Neural progenitor cell (in vitro differentiated cells): Measurements from ENCODE around the gene SGCD. TPM values are rescaled to one million over a fixed set of nuclear protein-coding genes. Genes with fewer than 3 reads are reported as not detected.
A peak's percentile ranks its signal among the peaks of the same experiment; 100 is the strongest.

Source experiments
- DNase-seq: peaks from one replicate; pipeline ENCODE4 v3.0.0-alpha.2; 2016; ENCODE audit warnings: low spot score
- H2AFZ ChIP-seq: fragments of 200-600 bp; sonication (generic); replicated peaks from 2 replicates; pipeline ENCODE4 v1.6.1; 2016; ENCODE audit warnings: antibody characterized with exemption
- H3F3A ChIP-seq: fragments of 200-600 bp; sonication (generic); 2 replicates; pipeline ENCODE4 v1.6.1; 2016; ENCODE audit warnings: antibody characterized with exemption, low read depth
- H3K27ac ChIP-seq: fragments of 200-600 bp; sonication (generic); 2 replicates; pipeline ENCODE4 v1.5.1; 2016; ENCODE audit warnings: mild to moderate bottlenecking
- H3K27me3 ChIP-seq: fragments of 200-600 bp; sonication (generic); 2 replicates; pipeline ENCODE4 v1.6.1; 2016; ENCODE audit warnings: mild to moderate bottlenecking, moderate library complexity
- H3K36me3 ChIP-seq: fragments of 200-600 bp; sonication (generic); 2 replicates; pipeline ENCODE4 v1.5.1; 2016
- H3K4me1 ChIP-seq: fragments of 200-600 bp; sonication (generic); 2 replicates; pipeline ENCODE4 v1.6.1; 2016; ENCODE audit warnings: mixed run types
- H3K4me2 ChIP-seq: fragments of 200-600 bp; sonication (generic); 2 replicates; pipeline ENCODE4 v1.6.1; 2016
- H3K4me3 ChIP-seq: fragments of 200-600 bp; sonication (generic); 2 replicates; pipeline ENCODE4 v1.5.1; 2016
- H3K79me2 ChIP-seq: fragments of 200-600 bp; sonication (generic); 2 replicates; pipeline ENCODE4 v1.6.1; 2016; ENCODE audit warnings: low read depth
- H3K9ac ChIP-seq: fragments of 200-600 bp; sonication (generic); 2 replicates; pipeline ENCODE4 v1.6.1; 2016
- H3K9me3 ChIP-seq: fragments of 200-600 bp; sonication (generic); 2 replicates; pipeline ENCODE4 v1.5.1; 2016; ENCODE audit warnings: low read depth
- H4K20me1 ChIP-seq: fragments of 200-600 bp; sonication (generic); 2 replicates; pipeline ENCODE4 v1.6.1; 2016; ENCODE audit warnings: low read depth
- H3K27ac Mint-ChIP-seq: 3 replicates; pipeline ENCODE4 v1.8.0; 2021; ENCODE audit warnings: mixed read lengths
- H3K27me3 Mint-ChIP-seq: 2 replicates; pipeline ENCODE4 v1.8.0; 2022; ENCODE audit warnings: low read depth, mild to moderate bottlenecking, inconsistent platforms, moderate library complexity, mixed read lengths; ENCODE audit not compliant: insufficient read depth
- H3K36me3 Mint-ChIP-seq: 3 replicates; pipeline ENCODE4 v1.8.0; 2021; ENCODE audit warnings: mixed read lengths
- H3K4me1 Mint-ChIP-seq: 3 replicates; pipeline ENCODE4 v1.8.0; 2021; ENCODE audit warnings: mixed read lengths
- H3K4me3 Mint-ChIP-seq: 3 replicates; pipeline ENCODE4 v1.8.0; 2021; ENCODE audit warnings: mild to moderate bottlenecking, moderate library complexity, mixed read lengths
- H3K9me3 Mint-ChIP-seq: 3 replicates; pipeline ENCODE4 v1.8.0; 2020; ENCODE audit warnings: mixed read lengths
- CTCF ChIP-seq: fragments of 200-600 bp; sonication (generic); IDR thresholded peaks from 2 replicates; pipeline ENCODE4 v1.5.1; 2017; ENCODE audit warnings: antibody characterized with exemption, mild to moderate bottlenecking
- EZH2 ChIP-seq: fragments of 200-600 bp; sonication (generic); IDR thresholded peaks from 2 replicates; pipeline ENCODE4 v1.6.1; 2017; ENCODE audit warnings: antibody characterized with exemption, mild to moderate bottlenecking, moderate library complexity
- EZH2phosphoT487 ChIP-seq: fragments of 200-600 bp; sonication (generic); IDR thresholded peaks from 2 replicates; pipeline ENCODE4 v1.6.1; 2017; ENCODE audit warnings: antibody characterized with exemption
- total RNA-seq: library from RNA; depleted of rRNA; stranded (reverse); fragments of >200 nt; gene quantifications from 2 replicates; pipeline ENCODE4 v1.2.3, GENCODE V29; 2015; ENCODE audit warnings: low replicate concordance

SGCD gene
- total RNA-seq, 1 donor from 2014 or later: not detected

DNA sequence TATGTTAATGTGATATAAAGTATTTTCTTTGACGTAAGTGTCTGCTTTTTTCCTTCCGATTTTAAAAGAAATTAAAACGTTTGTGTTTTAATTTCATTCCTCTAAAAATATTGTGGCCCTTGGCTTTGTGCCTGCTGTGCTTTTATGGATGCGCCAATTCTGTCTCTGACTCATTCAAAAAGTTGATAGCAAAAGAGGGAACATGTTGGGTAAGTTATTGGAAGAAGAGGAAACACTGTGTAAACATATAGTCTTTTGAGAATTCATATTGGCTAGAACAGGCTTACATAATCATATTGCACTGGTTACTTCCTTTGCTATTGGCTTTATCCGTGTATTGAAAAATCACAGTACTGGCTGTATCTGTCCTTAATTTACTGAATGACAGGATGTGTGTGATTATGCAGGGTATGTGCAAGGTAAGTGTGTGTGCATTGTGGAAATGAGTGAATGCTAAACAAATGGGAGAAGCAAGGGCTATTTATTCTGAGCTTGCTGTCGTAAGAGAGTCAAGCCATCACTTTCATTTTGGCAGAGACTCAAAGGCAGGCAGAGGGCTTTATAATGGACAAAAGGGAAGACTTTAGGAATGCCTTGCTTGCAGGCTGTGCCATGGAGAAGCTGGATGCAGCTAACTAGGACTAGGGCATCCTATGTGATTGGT lies 67.8 kb downstream of the SGCD start:
- Histone ChIP-seq H4K20me1 (no peaks in the 10 kb centered on the region), H3K27me3 (no peaks in the 10 kb centered on the region), H3K9ac (no peak overlapping the region), H3K4me3 (no peak overlapping the region), H3K9me3 (no peaks in the 10 kb centered on the region), H3K79me2 (no peaks in the 10 kb centered on the region), H3F3A (no peaks in the 10 kb centered on the region), H3K4me2 (no peak overlapping the region), H2AFZ (no peak overlapping the region), H3K27ac (no peak overlapping the region), H3K36me3 (no peaks in the 10 kb centered on the region), H3K4me1 (no peaks in the 10 kb centered on the region)
- H3K36me3 Mint-ChIP-seq: no peaks in the 10 kb centered on the region
- peaks cover 2% of the 10 kb centered on the region for H3K9me3 Mint-ChIP-seq
- H3K27me3 Mint-ChIP-seq: no peaks in the 10 kb centered on the region
- H3K4me1 Mint-ChIP-seq: no peaks in the 10 kb centered on the region
- no peak overlapping the region for H3K27ac Mint-ChIP-seq
- TF ChIP-seq EZH2: no peak
- no peak for TF ChIP-seq EZH2phosphoT487
- no peak for TF ChIP-seq CTCF
- H3K4me3 Mint-ChIP-seq: no peak overlapping the region
- DNase-seq: peak; percentile 18

DNA sequence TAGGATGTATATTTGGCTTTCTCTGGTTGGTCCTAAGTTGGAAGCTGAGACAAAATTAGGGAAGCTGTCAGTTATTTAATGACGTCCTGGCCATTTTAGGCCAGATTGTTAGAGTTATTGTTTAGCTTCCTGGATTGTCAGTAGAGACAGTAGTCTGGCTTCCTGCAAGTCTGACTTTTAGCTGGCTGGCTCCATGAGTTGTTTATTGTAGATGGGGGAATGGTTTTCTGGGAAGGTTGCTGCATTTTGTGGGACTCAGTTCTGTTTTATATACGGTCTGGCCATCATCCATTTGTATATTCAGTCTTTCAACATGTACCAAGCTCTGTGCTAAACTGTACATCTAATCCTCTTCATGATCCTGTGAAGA lies 68.3 kb downstream of the SGCD start:
- no peak overlapping the region for H3K4me2 ChIP-seq
- no peaks in the 10 kb centered on the region for H3K9me3 ChIP-seq

DNA sequence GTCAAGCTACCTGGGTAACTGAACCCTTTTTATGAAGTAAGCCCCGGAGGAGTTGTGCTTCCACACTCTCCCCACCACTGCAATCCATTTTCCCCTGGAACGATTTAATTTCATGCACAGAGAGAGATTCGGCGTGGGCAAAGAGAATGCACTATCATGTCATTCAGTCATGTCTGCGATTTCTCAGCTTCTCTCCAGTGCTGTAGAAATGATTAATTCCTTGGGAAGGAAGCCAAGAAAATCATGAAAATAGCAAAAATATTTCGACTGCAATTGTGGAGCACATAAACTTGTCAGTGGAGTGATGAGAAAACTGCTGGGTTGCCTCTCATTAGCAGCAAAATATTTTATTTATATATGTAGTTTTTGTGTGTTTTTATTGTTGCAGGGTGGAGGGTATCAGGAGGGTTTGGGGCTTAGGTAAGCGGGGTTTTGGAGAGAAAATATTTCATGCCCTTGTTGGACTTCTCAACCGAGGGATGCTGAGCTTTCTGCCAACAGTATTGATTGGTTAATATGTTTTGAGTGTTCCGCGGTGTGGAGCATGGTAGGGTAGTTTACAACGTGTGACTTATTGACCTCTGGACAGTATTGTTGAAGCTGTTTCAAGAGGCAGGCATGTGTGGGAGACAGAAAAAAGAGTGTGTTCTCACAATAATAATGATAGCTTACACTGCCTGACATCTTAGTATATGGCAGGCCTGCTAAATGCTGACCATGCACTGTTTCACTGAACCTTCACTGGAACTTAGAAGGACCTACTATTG lies 69.3 kb downstream of the SGCD start:
- Mint-ChIP-seq H3K4me1 (no peaks in the 10 kb centered on the region), H3K36me3 (no peaks in the 10 kb centered on the region), H3K4me3 (no peak overlapping the region), H3K27ac (no peak overlapping the region), H3K27me3 (no peaks in the 10 kb centered on the region), H3K9me3 (peaks cover 2% of the 10 kb centered on the region)
- Histone ChIP-seq H3K27me3 (no peaks in the 10 kb centered on the region), H3K4me3 (no peak overlapping the region), H3F3A (no peaks in the 10 kb centered on the region), H3K27ac (no peak overlapping the region), H2AFZ (no peak overlapping the region), H4K20me1 (no peaks in the 10 kb centered on the region), H3K4me1 (no peaks in the 10 kb centered on the region), H3K9ac (no peak overlapping the region), H3K4me2 (no peak overlapping the region), H3K79me2 (no peaks in the 10 kb centered on the region), H3K9me3 (no peaks in the 10 kb centered on the region), H3K36me3 (no peaks in the 10 kb centered on the region)
- DNase-seq: no peak
- TF ChIP-seq EZH2phosphoT487: no peak
- no peak for TF ChIP-seq CTCF
- no peak for TF ChIP-seq EZH2

More for the DNA sequence above, 68.3 kb downstream of the SGCD start:
- H3K27me3 Mint-ChIP-seq: no peaks in the 10 kb centered on the region
- Histone ChIP-seq H3K4me3 (no peak overlapping the region), H3K27me3 (no peaks in the 10 kb centered on the region), H3K27ac (no peak overlapping the region), H4K20me1 (no peaks in the 10 kb centered on the region), H3K9ac (no peak overlapping the region), H3K4me1 (no peaks in the 10 kb centered on the region), H3K36me3 (no peaks in the 10 kb centered on the region), H2AFZ (no peak overlapping the region), H3K79me2 (no peaks in the 10 kb centered on the region), H3F3A (no peaks in the 10 kb centered on the region)
- no peaks in the 10 kb centered on the region for H3K36me3 Mint-ChIP-seq
- no peak overlapping the region for H3K27ac Mint-ChIP-seq
- no peak for DNase-seq
- no peaks in the 10 kb centered on the region for H3K4me1 Mint-ChIP-seq
- peaks cover 2% of the 10 kb centered on the region for H3K9me3 Mint-ChIP-seq
- no peak overlapping the region for H3K4me3 Mint-ChIP-seq
- no peak for TF ChIP-seq EZH2
- TF ChIP-seq CTCF: no peak
- no peak for TF ChIP-seq EZH2phosphoT487
